NCI-H1417 treated with DMSO at 0.1 percent for 48 hours (cell line): ENCODE measurements around the gene PLA2G4D.
"Not testable (repeated sequence)": the region's sequence is repeated elsewhere in the genome, so short reads cannot be mapped to it uniquely, and the experiment has no call there.

ENCODE experiments used
- DNase-seq: peaks from one replicate; lab custom pipeline; 2025; lab: John Stamatoyannopoulos, UW

The PLA2G4D gene

DNA sequence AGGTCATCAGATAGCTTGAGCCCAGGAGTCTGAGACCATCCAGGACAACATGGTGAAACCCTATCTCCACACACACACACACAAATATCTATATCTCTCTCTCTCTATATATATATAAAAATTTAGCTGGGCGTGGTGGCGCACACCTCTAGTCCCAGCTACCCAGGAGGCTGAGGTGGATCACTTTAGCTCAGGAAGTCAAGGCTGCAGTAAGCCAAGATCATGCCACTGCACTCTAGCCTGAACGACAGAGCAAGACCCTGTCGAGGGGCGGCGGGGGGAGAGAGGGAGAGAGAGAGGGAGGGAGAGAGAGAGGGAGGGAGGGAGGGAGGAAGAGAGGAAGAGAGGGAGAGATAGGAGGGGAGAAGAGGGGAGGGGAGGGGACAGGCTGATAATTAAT lies 34.1 kb upstream of the PLA2G4D start:
- no peak for DNase-seq

DNA sequence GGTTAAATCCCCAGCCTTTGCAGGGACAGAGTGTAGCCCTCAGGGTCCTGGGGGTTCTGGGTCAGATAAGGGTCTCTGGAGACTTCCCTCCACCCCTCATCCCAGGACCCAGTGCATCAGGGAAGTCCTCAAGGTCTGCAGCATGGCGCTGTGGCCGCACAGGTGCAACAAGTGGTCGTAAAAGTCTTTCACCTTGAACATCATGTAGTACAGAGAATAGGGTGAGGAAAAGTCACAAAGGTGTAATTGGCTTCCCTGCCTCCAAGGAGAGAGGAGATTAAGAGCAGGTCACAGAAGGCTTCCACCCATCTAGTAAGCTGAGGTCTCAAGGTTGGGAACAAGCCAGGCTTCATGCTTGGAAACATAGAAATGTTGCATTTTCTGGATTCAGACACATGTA lies 29.2 kb upstream of the PLA2G4D start:
- no peak for DNase-seq

DNA sequence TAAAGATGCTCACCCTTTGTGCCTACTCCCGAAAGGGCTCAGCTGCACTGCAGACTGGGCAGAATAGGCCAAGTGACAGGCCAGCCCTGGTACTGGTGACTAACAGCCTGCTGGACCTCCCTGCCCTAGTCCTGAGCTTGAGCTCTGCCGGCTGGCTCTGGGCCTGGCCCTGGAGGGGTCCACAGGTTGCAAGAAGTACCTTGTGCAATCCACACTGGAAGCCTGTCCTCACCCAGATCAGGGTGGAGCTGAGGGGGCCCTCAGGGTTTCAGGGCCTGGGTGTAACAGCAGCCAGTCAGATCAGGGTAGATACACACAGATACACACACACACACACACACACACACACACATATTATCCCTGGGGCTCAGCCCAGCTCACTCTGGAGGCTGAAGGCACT lies 27.3 kb upstream of the PLA2G4D start:
- no peak for DNase-seq

DNA sequence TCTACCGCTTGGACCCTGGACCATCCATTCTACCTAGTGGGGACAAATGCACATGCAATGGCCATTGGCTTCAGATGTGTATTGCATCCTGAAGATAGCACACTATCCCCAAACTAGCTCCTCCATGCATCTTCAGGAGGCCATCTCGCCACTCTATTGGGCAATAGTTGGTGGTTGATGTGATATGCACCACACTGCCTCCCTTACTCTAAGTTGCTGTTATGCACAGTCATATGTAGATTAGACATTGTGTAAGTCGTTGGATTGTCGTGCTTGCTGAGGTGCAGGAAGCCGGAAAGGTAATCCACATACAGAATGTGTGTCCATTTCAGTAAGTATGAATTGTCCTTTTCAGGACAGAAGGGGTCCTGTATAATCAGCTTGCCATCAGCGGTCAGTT lies 26.7 kb upstream of the PLA2G4D start:
- DNase-seq = no peak

DNA sequence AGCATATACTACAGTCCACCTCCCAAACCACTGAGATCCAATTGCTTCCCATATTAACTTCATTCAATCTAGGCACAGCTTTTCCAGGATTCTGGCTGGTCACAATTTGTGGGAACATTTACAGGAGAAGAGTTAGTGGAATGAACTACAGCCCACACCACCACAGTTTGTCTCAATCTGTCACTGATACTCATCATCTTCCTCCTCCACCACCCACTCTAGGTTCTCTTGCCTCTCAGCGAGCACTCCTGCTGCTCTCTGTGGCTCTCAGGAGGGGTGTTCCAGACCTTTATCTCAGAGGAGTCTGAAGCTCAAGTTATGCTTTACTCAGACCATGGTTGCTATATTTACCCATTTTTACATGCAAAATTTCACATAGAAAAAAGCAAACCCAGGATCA lies 25.9 kb upstream of the PLA2G4D start:
- DNase-seq = no peak

DNA sequence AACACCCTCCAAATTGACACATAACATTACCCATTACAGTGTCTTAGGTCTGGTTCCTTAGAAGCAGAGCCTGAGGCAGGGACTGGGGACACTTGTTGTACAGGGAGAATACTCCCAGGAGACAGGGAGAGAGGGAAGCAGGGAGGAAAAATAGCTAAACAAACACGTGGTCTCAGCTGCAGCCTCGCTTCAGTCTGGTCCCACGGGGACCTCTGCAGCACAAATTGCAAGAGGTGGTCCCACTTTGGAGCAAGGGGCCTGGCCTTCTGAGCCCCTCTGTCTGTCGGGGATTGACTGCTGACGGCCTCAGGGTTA lies 25.0 kb upstream of the PLA2G4D start:
- no peak for DNase-seq

DNA sequence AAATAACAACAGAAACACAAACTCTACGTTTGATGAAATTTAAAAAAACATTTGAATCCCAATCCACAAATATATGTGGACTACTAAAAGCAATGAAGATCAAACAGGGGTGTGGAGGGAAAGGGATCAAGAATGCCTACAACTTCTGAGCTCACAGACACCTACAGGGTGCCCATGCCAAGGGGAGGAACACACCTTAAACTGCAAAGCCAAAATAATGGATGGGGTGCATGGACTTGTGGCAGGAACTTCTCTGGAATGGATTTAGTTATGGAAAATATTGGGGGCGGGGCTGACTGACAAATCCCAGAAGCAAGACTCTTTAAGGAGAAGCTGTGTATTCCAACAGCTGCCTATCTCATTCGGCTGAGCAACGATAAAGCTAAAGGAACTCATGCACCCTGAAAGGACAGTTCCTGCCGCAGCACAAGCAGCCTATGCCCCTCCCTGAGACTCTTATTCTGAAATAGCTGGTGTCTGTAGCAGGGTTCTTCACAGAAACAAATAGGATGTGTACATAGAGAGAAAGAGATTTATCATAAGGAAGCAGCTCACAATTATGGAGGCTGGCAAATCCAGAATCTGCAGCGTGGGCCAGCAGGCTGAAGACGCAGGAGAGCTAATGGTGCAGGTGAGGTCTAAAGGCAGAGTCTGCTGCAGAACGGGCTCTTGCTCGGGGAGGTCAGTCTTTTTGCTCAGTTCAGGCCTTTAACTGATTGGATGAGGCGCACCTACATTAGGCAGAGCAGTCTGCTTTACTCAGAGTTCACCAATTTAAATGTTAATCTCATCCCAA lies 24.5 kb upstream of the PLA2G4D start:
- DNase-seq = no peak

DNA sequence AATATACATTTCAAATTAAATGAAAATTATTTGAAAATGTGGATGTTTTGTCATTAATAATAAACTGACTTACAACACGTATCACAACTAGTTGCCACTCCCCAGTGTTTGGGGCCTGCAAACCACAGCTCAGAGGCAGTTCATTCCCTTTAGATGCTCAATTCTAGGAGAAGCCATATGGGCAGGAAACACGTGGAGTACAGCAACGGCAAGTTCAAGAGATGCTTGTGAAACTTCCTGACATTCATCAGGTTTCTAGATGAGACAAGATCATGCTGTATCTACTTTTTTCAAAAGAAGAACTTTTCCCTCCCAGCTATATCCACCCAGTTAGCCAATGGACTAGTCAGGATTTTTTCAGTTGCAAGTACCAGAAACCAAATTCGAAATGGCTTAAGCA lies 17.6 kb upstream of the PLA2G4D start:
- DNase-seq = no peak

DNA sequence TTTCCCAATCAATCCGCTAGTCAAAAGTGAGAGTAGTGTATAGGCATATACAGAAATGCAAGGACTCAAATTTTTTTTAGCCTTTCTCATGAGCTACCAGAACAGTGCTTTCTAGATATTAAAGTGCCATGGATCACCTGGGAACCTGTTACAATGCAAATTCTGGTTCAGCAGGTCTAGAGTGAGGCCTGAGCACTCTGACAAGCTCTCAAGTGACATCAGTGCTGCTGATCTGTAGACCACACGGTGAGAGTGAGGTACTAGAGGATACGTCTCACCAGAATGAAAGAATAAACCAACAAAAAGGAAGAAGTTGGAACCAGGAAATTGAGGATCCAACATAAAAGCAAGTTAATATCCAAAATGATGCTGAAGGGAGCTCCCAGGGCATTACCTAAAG lies 16.0 kb upstream of the PLA2G4D start:
- DNase-seq = no peak

DNA sequence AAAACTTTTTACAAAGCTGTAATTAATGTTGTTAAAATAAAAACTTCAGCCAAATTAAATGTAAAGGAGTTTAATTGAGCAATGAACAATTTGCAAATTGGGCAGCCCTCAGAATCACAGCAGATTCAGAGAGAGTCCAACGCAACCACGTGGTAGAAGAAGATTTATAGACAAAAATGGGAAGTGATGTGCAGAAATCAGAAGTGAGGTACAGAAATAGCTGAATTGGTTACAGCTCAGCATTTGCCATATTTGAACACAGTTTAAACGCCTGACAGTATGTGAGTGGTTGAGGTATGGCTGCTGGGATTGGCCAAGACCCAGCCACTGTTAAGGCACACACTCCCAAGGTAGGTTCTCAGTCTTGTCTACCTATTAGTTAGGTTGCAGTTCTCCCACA lies 14.4 kb upstream of the PLA2G4D start:
- no peak for DNase-seq

DNA sequence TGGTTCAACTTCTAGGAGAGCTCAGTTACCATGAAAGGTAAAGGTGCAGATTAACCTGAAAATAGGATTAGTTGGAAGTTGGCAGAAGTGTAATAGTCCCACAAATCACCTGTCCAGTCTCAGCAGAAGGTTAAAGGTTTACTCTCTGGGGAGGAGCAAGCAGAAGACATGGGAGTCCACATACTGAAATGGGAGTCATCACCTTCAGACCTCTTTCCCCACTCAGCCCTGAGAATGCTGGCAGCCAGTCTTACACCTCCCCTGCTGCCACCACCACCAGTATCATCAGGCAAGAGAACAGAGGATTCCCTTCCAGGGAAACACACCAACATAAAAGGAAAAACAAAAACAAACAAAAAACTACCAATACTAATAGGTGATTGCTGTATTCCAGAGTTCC lies 13.8 kb upstream of the PLA2G4D start:
- DNase-seq = no peak

DNA sequence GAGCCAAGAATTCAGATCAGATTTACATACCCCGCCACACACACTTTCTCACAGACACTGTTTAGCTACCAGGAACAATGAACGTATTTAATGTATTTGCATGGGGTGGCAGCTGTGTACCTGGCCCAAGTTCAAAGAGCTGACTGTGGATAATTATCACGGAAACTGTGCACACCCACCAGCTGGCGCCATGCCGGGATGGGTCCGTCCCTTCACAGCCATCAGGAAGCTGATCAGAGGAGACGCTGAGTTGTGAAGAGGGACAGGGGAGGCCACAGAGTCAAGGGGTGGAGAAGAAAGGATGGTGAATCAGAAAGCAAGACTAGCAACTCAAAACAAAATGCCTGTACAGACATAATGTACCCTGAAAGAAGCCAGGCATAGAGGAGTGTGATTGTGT lies 13.1 kb upstream of the PLA2G4D start:
- no peak for DNase-seq

DNA sequence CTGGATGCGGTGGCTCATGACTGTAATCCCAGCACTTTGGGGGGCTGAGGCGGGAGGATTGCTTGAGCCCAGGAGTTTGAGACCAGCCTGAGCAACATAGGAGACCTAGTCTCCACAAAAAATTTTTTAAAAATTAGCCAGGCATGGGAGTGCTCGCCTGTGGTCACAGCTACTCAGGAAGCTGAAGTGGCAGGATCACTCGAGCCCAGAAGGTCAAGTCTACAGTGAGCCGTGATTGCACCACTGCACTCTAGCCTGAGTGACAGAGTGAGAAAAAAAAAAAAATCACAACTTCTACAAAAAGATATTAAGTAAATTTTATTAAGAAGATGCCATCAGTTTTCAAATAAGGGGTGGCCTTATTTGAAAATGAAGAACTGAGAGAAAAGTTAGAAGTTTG lies 11.9 kb upstream of the PLA2G4D start:
- no peak for DNase-seq

DNA sequence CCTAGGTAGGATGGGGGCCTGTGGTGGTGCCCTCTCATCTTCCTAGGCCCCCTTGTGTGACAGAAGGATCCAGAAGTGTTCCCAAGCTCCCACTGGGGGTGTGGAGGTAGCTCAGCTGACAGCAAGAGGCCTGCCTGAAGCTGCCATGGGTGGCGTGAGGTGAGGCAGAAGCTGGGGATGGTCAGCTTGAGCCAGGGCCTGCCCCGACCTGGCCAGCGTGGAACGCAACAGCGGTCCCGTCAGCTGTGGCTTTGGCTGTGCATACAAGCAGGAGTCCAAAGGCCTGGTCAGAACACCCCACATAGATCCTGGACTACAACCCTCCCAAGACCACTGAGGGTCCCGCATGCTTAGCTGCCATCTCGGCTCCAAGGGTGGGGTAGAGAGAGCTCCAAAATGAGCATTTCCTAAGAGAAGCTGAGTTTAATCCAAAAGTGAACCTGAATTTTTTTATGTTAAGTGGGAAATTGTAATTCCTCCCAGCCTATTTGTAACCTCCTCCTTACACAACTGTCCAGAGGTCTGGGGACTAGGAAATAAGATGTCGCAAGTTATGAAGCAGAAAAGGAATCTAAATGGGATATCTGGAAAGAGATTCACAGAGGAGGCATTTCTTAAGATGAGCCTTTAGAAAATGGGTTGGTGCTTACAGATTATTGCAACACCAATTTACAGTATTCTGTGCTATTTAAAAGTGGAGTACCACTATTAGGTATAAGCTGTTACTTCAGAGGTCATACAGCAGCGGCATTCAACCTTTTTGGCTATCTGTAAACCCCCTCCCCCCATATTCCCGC lies 9.9 kb upstream of the PLA2G4D start:
- DNase-seq = no peak

DNA sequence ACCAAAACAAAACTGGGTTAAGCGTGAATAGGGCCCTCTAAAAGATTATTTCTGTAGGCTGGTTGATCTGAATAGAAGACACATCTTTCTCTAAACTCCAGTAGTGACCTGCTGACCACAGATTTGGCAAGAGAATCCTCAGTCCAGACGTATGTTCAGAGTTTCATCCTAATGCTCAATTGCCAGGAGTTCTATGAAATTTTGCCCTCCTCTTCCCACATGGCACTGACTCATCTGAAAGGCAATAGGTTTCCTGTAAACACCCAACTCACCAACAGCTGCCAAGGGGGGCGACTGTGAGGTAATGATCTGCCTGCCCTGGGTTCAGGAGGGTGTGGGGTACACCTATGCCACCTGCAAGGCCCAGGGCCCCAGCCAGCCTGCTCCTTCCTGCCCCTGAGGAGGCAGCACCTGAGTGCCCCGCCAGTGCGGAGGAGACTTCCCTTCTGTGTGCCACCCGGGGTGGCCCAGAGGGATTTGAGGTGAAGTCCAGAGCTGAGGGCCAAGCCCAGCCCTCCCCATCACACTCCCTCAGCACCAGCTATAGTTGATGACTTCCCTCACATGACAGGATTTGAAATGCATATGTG lies 8.4 kb upstream of the PLA2G4D start:
- DNase-seq = no peak

DNA sequence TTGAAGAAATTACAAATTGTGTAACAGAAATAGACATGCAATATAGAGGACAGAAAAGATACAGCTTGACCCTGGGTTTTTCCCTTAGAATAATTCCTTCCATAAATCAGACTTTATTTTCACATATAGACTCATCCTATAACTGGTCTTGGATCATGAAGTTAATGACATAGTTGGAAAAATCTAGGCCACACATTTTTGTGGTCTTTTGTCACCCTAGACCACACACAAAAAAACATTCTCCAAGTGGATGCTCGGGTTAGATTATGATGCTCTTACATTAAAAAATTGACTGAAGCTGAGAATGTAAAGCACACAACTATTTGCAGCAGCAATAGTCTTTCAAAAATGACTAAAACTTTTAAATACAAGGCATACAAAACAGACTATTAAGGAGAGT lies 7.5 kb upstream of the PLA2G4D start:
- DNase-seq = no peak

DNA sequence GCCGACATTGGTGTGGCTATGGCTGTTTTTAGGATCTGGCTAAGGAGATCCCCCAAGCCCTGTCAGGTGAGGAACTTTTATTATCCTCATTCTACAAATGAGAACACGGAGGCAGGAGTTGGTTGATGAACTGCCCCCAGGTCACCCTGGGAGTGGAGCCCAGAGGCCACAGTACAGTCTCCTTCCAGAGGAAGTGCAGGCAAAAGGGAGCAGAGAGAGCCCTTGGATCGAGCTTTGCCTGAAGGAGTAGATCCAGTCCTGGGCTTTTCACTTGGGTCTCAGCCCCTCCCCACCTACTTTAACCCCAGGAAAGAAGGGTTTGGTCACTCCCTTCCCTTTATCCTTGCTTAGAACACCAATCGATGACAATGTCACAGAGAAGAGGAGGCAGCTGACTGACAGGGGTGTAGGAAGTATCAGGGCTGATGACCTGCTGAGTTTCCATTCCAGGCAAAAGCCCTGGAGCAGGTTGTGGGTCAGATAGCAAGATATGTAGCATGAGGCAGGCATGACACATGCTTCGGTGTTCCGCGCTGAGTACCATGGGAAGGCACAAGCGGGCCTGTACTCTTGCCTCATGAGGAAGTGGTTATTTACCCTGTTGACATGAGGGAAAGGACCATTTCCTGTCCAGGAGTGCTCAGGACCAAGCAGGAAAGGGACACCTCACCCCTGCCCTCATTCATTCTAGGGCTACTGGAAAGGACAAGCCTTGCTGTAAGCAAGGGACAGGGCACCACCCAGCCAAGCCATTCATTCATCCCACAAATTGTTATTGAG lies 5.8 kb upstream of the PLA2G4D start:
- DNase-seq = no peak

DNA sequence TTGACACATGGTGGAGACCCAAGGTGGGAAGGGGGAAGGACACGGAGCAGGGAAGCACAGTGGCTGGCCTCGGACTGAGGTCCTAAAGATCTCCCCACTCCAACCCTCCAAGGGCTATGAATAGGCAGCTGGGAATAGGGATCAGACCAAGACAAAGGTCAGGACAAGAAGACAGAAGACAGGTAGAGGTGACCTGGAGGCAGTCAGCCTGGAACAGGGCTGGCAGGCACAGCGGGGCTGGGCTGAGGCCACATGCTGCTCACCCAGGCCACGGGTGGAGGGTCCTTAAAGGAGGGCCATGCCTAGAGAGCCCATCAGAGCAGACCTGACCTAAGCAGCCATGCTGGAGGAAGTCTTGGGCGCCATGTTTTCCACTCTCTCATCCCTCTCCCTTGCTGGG lies 2.7 kb upstream of the PLA2G4D start:
- DNase-seq = no peak

DNA sequence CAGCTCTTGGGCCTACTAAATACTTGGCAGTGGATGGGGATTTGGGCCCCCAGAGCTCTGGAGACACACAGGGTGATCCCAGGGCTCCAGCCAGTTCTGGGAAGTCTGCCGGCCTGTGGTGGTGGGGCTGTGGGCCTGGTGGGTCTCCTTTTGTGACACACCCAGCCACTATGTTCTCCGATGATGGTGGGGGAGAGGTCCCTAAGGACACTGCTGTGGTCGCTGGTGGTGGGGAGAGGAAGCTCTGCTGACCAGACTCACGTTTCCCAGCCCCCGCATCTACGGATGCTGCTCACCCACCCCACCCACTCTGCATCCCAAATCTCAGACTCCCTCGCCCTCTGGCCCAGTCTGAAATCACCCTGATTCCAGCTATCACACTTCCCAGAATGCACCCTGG lies 396 bp downstream of the PLA2G4D start:
- DNase-seq = no peak

DNA sequence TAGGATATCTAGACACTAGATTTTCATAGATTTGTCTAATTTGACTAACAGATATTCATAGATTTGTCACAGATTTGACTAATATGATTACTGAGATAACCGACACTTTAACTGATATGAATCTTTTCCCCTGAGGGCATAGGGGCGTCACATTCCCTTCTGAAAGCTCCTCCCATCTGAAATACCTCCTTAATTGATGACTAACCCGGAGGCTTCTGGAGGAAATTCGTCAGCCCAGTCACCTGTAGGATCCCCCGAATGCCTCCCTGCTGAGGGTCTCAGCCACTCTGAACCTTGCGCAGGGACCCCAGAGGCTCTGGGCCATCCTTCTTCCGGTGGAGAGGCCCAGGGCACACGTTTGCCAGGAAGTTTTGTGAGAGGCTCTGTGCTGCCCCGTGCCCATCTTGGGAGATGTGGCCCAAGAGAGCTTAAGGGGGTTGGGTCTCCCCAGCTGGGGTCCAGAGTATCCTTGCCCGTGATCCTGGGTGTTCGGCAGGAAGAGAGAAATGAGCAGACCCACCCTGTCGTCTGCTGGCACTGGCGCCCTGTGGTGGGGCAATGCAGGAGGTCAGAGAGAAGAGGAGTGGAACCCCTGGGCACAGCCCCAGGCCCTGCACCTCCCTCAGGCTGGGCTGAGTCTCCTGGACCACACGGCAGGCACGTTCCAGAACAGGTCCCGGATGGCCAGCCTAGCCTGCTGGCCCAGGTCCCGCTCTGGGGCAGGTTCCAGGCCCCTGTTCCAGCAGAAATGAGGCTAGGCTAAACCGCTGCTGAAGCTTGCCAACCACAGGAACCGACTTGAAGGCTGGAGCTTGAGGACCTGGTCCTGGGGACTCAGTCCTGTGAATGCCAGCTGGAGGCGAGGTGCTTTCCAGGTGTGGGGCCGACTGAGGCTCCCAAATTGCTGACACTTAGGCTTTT lies 1.7 kb downstream of the PLA2G4D start:
- no peak for DNase-seq

DNA sequence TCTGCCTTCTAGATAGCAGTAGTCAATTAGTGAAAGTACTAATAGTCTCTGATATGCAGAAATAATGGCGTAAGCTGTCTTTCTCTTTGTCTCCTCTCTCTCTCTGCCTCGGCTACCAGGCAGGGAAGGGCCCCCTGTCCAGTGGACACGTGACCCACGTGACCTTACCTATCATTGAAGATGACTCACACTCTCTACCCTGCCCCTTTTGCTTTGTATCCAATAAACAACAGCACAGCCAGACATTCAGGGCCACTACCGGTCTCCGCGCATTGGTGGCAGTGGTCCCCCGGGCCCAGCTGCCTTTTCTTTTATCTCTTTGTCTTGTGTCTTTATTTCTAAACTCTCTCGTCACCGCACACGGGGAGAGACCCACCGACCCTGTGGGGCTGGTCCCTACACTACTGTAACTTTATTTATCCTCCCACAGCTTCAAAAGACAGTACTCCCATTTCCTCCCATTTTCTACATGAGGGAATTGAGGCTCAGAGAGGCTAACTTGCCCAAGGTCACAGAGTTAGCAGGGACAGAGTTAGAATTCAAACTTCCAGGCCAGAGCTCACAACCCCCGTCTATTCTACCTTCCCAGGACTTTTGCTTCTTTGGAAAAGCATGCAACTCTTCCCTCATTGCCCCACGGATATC lies 2.5 kb downstream of the PLA2G4D start:
- not testable (repeated sequence) for DNase-seq
